ENCODE measurements around the gene ICOS. TPM values are rescaled to one million over a fixed set of nuclear protein-coding genes. Genes with fewer than 3 reads are reported as not detected.

Gene ICOS
- total and polyA plus RNA-seq, 4 donors = 0.02 to 0.17 (median 0.09) TPM; not detected in 1

DNA sequence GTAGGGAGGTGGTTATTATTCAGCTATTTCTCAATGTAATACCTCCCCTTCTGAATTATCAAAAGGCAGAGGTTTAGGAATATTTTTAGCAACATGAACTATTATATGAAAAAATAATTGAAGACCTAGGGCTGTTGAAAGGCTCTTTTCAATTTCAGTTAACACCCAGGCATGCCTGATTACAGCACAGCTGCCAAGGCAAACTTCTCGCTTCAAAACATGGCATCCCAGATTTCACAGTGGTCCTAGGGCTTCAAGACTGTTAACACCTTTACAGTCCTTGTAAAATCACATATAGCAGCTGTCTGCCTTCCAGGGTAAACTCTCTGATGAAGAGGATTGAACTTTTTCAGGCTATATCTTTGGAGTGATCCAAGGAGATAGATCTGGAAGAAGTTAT, 45.8 kb upstream of the ICOS start:
- Histone ChIP-seq H3K36me3 (ENCODE audit: control insufficient read depth in 4 of 4, insufficient read depth in 3 of 4, low read depth in 1 of 4, low read length in 3 of 4) (no peaks in the 10 kb centered on the region), H3K27me3 (ENCODE audit: control insufficient read depth in 4 of 4, insufficient read depth in 4 of 4, low read length in 3 of 4) (no peaks in the 10 kb centered on the region), H3K27ac (ENCODE audit: low read depth in 1 of 2, low read length in 2 of 2) (no peak overlapping the region), H3K9ac (ENCODE audit: low read depth in 1 of 2, low read length in 2 of 2) (no peak overlapping the region), H3K9me3 (ENCODE audit: control insufficient read depth in 4 of 4, low read length in 3 of 4) (no peaks in the 10 kb centered on the region), H3K4me3 (ENCODE audit: low read depth in 1 of 3, low read length in 3 of 3) (no peak overlapping the region), H3K4me1 (ENCODE audit: control insufficient read depth in 4 of 4, insufficient read depth in 4 of 4, low read length in 3 of 4) (no peaks in the 10 kb centered on the region)
- DNase-seq (ENCODE audit: low spot score) = no peak
- 88% methylated on average over 1 of the region's 1 CpG for WGBS
- TF ChIP-seq, protein P1, sequence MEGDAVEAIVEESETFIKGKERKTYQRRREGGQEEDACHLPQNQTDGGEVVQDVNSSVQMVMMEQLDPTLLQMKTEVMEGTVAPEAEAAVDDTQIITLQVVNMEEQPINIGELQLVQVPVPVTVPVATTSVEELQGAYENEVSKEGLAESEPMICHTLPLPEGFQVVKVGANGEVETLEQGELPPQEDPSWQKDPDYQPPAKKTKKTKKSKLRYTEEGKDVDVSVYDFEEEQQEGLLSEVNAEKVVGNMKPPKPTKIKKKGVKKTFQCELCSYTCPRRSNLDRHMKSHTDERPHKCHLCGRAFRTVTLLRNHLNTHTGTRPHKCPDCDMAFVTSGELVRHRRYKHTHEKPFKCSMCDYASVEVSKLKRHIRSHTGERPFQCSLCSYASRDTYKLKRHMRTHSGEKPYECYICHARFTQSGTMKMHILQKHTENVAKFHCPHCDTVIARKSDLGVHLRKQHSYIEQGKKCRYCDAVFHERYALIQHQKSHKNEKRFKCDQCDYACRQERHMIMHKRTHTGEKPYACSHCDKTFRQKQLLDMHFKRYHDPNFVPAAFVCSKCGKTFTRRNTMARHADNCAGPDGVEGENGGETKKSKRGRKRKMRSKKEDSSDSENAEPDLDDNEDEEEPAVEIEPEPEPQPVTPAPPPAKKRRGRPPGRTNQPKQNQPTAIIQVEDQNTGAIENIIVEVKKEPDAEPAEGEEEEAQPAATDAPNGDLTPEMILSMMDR (IDR thresholded peaks at IDR 0.05; ENCODE audit: low read depth, low read length, missing input control) = no peak
- no peak for TF ChIP-seq FOXA1 (IDR thresholded peaks at IDR 0.05)
- no peak for TF ChIP-seq YY1 (IDR thresholded peaks at IDR 0.05)
- no peak for TF ChIP-seq NR2F2 (IDR thresholded peaks at IDR 0.05)
- no peak for TF ChIP-seq JUND (IDR thresholded peaks at IDR 0.05)
- TF ChIP-seq, protein P2, sequence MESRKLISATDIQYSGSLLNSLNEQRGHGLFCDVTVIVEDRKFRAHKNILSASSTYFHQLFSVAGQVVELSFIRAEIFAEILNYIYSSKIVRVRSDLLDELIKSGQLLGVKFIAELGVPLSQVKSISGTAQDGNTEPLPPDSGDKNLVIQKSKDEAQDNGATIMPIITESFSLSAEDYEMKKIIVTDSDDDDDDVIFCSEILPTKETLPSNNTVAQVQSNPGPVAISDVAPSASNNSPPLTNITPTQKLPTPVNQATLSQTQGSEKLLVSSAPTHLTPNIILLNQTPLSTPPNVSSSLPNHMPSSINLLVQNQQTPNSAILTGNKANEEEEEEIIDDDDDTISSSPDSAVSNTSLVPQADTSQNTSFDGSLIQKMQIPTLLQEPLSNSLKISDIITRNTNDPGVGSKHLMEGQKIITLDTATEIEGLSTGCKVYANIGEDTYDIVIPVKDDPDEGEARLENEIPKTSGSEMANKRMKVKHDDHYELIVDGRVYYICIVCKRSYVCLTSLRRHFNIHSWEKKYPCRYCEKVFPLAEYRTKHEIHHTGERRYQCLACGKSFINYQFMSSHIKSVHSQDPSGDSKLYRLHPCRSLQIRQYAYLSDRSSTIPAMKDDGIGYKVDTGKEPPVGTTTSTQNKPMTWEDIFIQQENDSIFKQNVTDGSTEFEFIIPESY (IDR thresholded peaks at IDR 0.05) = no peak
- no peak for TF ChIP-seq EGR1 (IDR thresholded peaks at IDR 0.05; ENCODE audit: low read depth in 2 of 2)
- TF ChIP-seq TAF1 (conservative IDR thresholded peaks at IDR 0.05) = no peak
- no peak for TF ChIP-seq GABPA (IDR thresholded peaks at IDR 0.05 in 1 of 2, conservative IDR thresholded peaks at IDR 0.05 in 1 of 2)
- TF ChIP-seq, protein P3, sequence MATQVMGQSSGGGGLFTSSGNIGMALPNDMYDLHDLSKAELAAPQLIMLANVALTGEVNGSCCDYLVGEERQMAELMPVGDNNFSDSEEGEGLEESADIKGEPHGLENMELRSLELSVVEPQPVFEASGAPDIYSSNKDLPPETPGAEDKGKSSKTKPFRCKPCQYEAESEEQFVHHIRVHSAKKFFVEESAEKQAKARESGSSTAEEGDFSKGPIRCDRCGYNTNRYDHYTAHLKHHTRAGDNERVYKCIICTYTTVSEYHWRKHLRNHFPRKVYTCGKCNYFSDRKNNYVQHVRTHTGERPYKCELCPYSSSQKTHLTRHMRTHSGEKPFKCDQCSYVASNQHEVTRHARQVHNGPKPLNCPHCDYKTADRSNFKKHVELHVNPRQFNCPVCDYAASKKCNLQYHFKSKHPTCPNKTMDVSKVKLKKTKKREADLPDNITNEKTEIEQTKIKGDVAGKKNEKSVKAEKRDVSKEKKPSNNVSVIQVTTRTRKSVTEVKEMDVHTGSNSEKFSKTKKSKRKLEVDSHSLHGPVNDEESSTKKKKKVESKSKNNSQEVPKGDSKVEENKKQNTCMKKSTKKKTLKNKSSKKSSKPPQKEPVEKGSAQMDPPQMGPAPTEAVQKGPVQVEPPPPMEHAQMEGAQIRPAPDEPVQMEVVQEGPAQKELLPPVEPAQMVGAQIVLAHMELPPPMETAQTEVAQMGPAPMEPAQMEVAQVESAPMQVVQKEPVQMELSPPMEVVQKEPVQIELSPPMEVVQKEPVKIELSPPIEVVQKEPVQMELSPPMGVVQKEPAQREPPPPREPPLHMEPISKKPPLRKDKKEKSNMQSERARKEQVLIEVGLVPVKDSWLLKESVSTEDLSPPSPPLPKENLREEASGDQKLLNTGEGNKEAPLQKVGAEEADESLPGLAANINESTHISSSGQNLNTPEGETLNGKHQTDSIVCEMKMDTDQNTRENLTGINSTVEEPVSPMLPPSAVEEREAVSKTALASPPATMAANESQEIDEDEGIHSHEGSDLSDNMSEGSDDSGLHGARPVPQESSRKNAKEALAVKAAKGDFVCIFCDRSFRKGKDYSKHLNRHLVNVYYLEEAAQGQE (IDR thresholded peaks at IDR 0.05) = no peak
- no peak for TF ChIP-seq HNF4G (IDR thresholded peaks at IDR 0.05)
- TF ChIP-seq FOXA2 (IDR thresholded peaks at IDR 0.05) = no peak
- TF ChIP-seq, protein P4, sequence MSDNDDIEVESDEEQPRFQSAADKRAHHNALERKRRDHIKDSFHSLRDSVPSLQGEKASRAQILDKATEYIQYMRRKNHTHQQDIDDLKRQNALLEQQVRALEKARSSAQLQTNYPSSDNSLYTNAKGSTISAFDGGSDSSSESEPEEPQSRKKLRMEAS (IDR thresholded peaks at IDR 0.05) = no peak

DNA sequence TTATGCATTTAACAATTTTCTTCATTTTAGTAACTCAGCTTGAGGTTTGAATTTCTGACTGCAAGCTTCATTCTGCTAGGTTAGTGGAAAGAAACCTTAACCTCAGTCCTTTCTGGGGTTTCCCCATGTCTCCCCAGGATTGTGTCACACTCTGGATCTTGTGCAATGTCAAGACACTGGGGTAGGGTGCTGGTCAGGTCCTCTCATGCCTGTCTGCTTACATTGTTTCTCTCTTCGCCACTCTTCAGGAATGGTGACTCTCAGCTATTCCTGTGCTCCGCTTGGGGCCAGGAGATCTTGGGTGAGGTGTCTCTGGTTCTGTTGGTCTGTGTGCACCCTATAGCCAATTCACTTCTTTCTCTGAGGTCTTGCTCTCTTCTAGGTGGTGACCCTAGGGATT, 45.1 kb upstream of the ICOS start:
- 85% methylated on average over 2 of the region's 2 CpGs for WGBS
- Histone ChIP-seq H3K27ac (ENCODE audit: low read depth in 1 of 2, low read length in 2 of 2) (no peak overlapping the region), H3K36me3 (ENCODE audit: control insufficient read depth in 4 of 4, insufficient read depth in 3 of 4, low read depth in 1 of 4, low read length in 3 of 4) (no peaks in the 10 kb centered on the region), H3K9me3 (ENCODE audit: control insufficient read depth in 4 of 4, low read length in 3 of 4) (no peaks in the 10 kb centered on the region), H3K4me3 (ENCODE audit: low read depth in 1 of 3, low read length in 3 of 3) (no peak overlapping the region), H3K9ac (ENCODE audit: low read depth in 1 of 2, low read length in 2 of 2) (no peak overlapping the region), H3K27me3 (ENCODE audit: control insufficient read depth in 4 of 4, insufficient read depth in 4 of 4, low read length in 3 of 4) (no peaks in the 10 kb centered on the region), H3K4me1 (ENCODE audit: control insufficient read depth in 4 of 4, insufficient read depth in 4 of 4, low read length in 3 of 4) (no peaks in the 10 kb centered on the region)
- TF ChIP-seq YY1 (IDR thresholded peaks at IDR 0.05) (no peak), RXRA (IDR thresholded peaks at IDR 0.05) (no peak), ATF3 (IDR thresholded peaks at IDR 0.05) (no peak), FOXA1 (IDR thresholded peaks at IDR 0.05) (no peak), HNF4G (IDR thresholded peaks at IDR 0.05) (no peak), GABPA (IDR thresholded peaks at IDR 0.05 in 1 of 2, conservative IDR thresholded peaks at IDR 0.05 in 1 of 2) (no peak), SP1 (IDR thresholded peaks at IDR 0.05) (no peak)
- TF ChIP-seq, protein P3 (IDR thresholded peaks at IDR 0.05) = no peak
- TF ChIP-seq, protein P4 (IDR thresholded peaks at IDR 0.05) = no peak
- TF ChIP-seq, protein P2 (IDR thresholded peaks at IDR 0.05) = no peak
- DNase-seq (ENCODE audit: low spot score) = no peak

Data from liver (tissue), 9 donors.